ENCODE measurements around the gene B3GLCT. TPM values are rescaled to one million over a fixed set of nuclear protein-coding genes. Genes with fewer than 3 reads are reported as not detected.

The B3GLCT gene
- total and polyA plus RNA-seq, 2 donors (not counting 3 experiments of a cell fraction or from before 2014, with no cell fraction given): 5.2 to 14.6 TPM

GRCh38 chr13:31310356-31310755 is 110.6 kb downstream of the B3GLCT start:
- Histone ChIP-seq H2AFZ (ENCODE audit: low read depth, low read length) (no peak overlapping the region), H3K36me3 (ENCODE audit: control insufficient read depth in 2 of 2, extremely low read depth in 1 of 2, insufficient read depth in 2 of 2, low read length in 2 of 2) (no peaks in the 10 kb centered on the region), H3K79me2 (ENCODE audit: control insufficient read depth, insufficient read depth, low read length) (no peaks in the 10 kb centered on the region), H3K27ac (ENCODE audit: insufficient read depth, low read depth, low read length) (no peak overlapping the region), H4K20me1 (replicated peaks; ENCODE audit: control insufficient read depth, extremely low read depth, insufficient read depth, low read length) (no peaks in the 10 kb centered on the region), H3K9ac (replicated peaks; ENCODE audit: extremely low read depth, insufficient read depth, low read length) (no peak overlapping the region), H3K4me2 (ENCODE audit: insufficient read depth, low read length) (no peak overlapping the region), H3K4me1 (ENCODE audit: control insufficient read depth, extremely low read depth, insufficient read depth, low read length) (no peaks in the 10 kb centered on the region), H3K27me3 (ENCODE audit: control insufficient read depth in 2 of 2, insufficient read depth in 2 of 2, low read length in 2 of 2) (no peaks in the 10 kb centered on the region), H3K9me3 (replicated peaks; ENCODE audit: control insufficient read depth, insufficient read depth, low read length) (peaks cover 2% of the 10 kb centered on the region), H3K4me3 (replicated peaks in 1 of 3; ENCODE audit: insufficient read depth in 1 of 3, low read depth in 1 of 3, low read length in 3 of 3) (no peak overlapping the region), H3K9me1 (replicated peaks; ENCODE audit: control insufficient read depth, extremely low read depth, insufficient read depth, low read length) (no peaks in the 10 kb centered on the region)
- intact Hi-C loops (cut with micrococcal nuclease): no loop called here
- TF ChIP-seq GATA2 (IDR thresholded peaks at IDR 0.05; ENCODE audit: insufficient read depth, insufficient read length, low read depth, low read length) (no peak), POLR2A (IDR thresholded peaks at IDR 0.05; ENCODE audit: low read depth, low read length) (no peak), FOS (IDR thresholded peaks at IDR 0.05; ENCODE audit: borderline replicate concordance, insufficient read depth, low read length) (no peak), CTCF (IDR thresholded peaks at IDR 0.05; ENCODE audit: extremely low read depth in 1 of 2, insufficient read depth in 1 of 2, low read depth in 1 of 2, low read length in 2 of 2) (no peak), MAX (IDR thresholded peaks at IDR 0.05; ENCODE audit: insufficient read depth, insufficient read length) (no peak), POLR2AphosphoS5 (IDR thresholded peaks at IDR 0.05; ENCODE audit: insufficient read depth, low read depth, low read length) (no peak), JUN (IDR thresholded peaks at IDR 0.05; ENCODE audit: borderline replicate concordance, insufficient read depth, insufficient read length, low read depth) (no peak), MYC (IDR thresholded peaks at IDR 0.05; ENCODE audit: low read depth, low read length) (no peak), EZH2 (IDR thresholded peaks at IDR 0.05; ENCODE audit: borderline replicate concordance, low read depth, low read length, severe bottlenecking) (no peak)
- dilution Hi-C loops (cut with MboI; ENCODE audit: extremely low pct_ligation_motif_present, low sequenced_read_pairs): no loop called here
- ChIA-PET POLR2A (no interaction called here), CTCF (no interaction called here)
- BruUV-seq (replicated peaks): no TSS peak
- FAIRE-seq (no peak), DNase-seq (ENCODE audit: low read depth, low spot score) (no peak)

Data from endothelial cell of umbilical vein (primary cell).